NT2/D1 (cell line): ENCODE measurements around the gene ERG.

Experiments
- DNase-seq: peaks from one replicate; pipeline ENCODE4 v3.0.0-alpha.2; 2011; ENCODE audit warnings: low read depth, low spot score
- H3K27me3 ChIP-seq: 2 replicates; pipeline ENCODE4 v1.6.0; 2011; ENCODE audit warnings: mild to moderate bottlenecking; ENCODE audit not compliant: insufficient read length, insufficient read depth
- H3K36me3 ChIP-seq: 2 replicates; pipeline ENCODE4 v1.6.1; 2011; ENCODE audit warnings: mild to moderate bottlenecking, low read length, mixed read lengths; ENCODE audit not compliant: insufficient read depth, insufficient read length
- H3K4me1 ChIP-seq: 2 replicates; pipeline ENCODE4 v1.5.1; 2011; ENCODE audit not compliant: insufficient read depth, insufficient read length
- H3K4me3 ChIP-seq: 2 replicates; pipeline ENCODE4 v1.5.1; 2011; ENCODE audit warnings: low read depth; ENCODE audit not compliant: insufficient read length
- H3K9ac ChIP-seq: 2 replicates; pipeline ENCODE4 v1.6.0; 2011; ENCODE audit warnings: low read depth; ENCODE audit not compliant: insufficient read length
- H3K9me3 ChIP-seq: 2 replicates; pipeline ENCODE4 v1.5.1; 2011; ENCODE audit warnings: mild to moderate bottlenecking, low read length; ENCODE audit not compliant: insufficient read depth
- SUZ12 ChIP-seq: IDR thresholded peaks from 2 replicates; pipeline ENCODE4 v1.6.1; 2011; ENCODE audit not compliant: insufficient read length, insufficient read depth; ENCODE audit errors: extremely low read depth
- YY1 ChIP-seq: IDR thresholded peaks from 2 replicates; pipeline ENCODE4 v1.6.1; 2011; ENCODE audit not compliant: insufficient read length, insufficient read depth
- ZNF274 ChIP-seq: IDR thresholded peaks from 2 replicates; pipeline ENCODE4 v1.6.1; 2011; ENCODE audit warnings: mild to moderate bottlenecking, low read depth, low read length

The ERG gene

GRCh38 chr21:38531039-38531541 is 32.8 kb upstream of the ERG start:
- Histone ChIP-seq H3K9ac (no peak overlapping the region), H3K4me1 (no peaks in the 10 kb centered on the region), H3K27me3 (no peaks in the 10 kb centered on the region), H3K9me3 (no peaks in the 10 kb centered on the region), H3K4me3 (no peak overlapping the region), H3K36me3 (no peaks in the 10 kb centered on the region)
- no peak for DNase-seq
- no peak for TF ChIP-seq ZNF274
- no peak for TF ChIP-seq YY1
- no peak for TF ChIP-seq SUZ12

GRCh38 chr21:38527737-38528136 is 29.5 kb upstream of the ERG start:
- H3K9me3 ChIP-seq, result no peaks in the 10 kb centered on the region
- TF ChIP-seq YY1, result no peak
- no peak for TF ChIP-seq ZNF274
- no peak for TF ChIP-seq SUZ12
- no peaks in the 10 kb centered on the region for H3K36me3 ChIP-seq
- H3K4me1 ChIP-seq, result no peaks in the 10 kb centered on the region
- no peak overlapping the region for H3K4me3 ChIP-seq
- no peak for DNase-seq
- H3K27me3 ChIP-seq, result no peaks in the 10 kb centered on the region
- H3K9ac ChIP-seq, result no peak overlapping the region

GRCh38 chr21:38525454-38525853 is 27.2 kb upstream of the ERG start:
- no peaks in the 10 kb centered on the region for H3K36me3 ChIP-seq
- no peaks in the 10 kb centered on the region for H3K4me1 ChIP-seq
- no peak for TF ChIP-seq ZNF274
- TF ChIP-seq SUZ12, result no peak
- no peak for TF ChIP-seq YY1
- H3K9ac ChIP-seq, result no peak overlapping the region
- no peaks in the 10 kb centered on the region for H3K9me3 ChIP-seq
- H3K4me3 ChIP-seq, result no peak overlapping the region
- DNase-seq, result no peak
- no peaks in the 10 kb centered on the region for H3K27me3 ChIP-seq

- Histone ChIP-seq H3K27me3 (no peaks in the 10 kb centered on the region), H3K4me3 (no peak overlapping the region), H3K9ac (no peak overlapping the region), H3K9me3 (no peaks in the 10 kb centered on the region), H3K4me1 (no peaks in the 10 kb centered on the region), H3K36me3 (no peaks in the 10 kb centered on the region)
- TF ChIP-seq YY1 (no peak), SUZ12 (no peak), ZNF274 (no peak)
- no peak for DNase-seq
These were observed 26.2 kb upstream of the ERG start for GRCh38 chr21:38524168-38525153.

GRCh38 chr21:38520511-38520910 is 22.2 kb upstream of the ERG start:
- Histone ChIP-seq H3K9me3 (no peaks in the 10 kb centered on the region), H3K36me3 (no peaks in the 10 kb centered on the region), H3K4me3 (no peak overlapping the region), H3K9ac (no peak overlapping the region), H3K27me3 (no peaks in the 10 kb centered on the region), H3K4me1 (no peaks in the 10 kb centered on the region)
- TF ChIP-seq YY1, result no peak
- no peak for TF ChIP-seq SUZ12
- TF ChIP-seq ZNF274, result no peak
- DNase-seq, result no peak

- TF ChIP-seq YY1 (no peak), SUZ12 (no peak), ZNF274 (no peak)
- no peaks in the 10 kb centered on the region for H3K9me3 ChIP-seq
- no peak overlapping the region for H3K9ac ChIP-seq
- no peak for DNase-seq
- H3K4me1 ChIP-seq, result no peaks in the 10 kb centered on the region
- no peaks in the 10 kb centered on the region for H3K36me3 ChIP-seq
- no peak overlapping the region for H3K4me3 ChIP-seq
- no peaks in the 10 kb centered on the region for H3K27me3 ChIP-seq
These were observed 13.5 kb upstream of the ERG start for GRCh38 chr21:38511662-38512243.

- no peaks in the 10 kb centered on the region for H3K27me3 ChIP-seq
- TF ChIP-seq ZNF274, result no peak
- DNase-seq, result no peak
- H3K9me3 ChIP-seq, result no peaks in the 10 kb centered on the region
- no peak overlapping the region for H3K4me3 ChIP-seq
- no peak overlapping the region for H3K9ac ChIP-seq
- no peaks in the 10 kb centered on the region for H3K4me1 ChIP-seq
- no peaks in the 10 kb centered on the region for H3K36me3 ChIP-seq
These were observed 12.9 kb upstream of the ERG start for GRCh38 chr21:38511198-38511597.
